Endothelial cell of umbilical vein (primary cell): ENCODE measurements around the gene VAMP2.

Experiments
- CTCF ChIP-seq, 2 donors: IDR thresholded peaks; 1 replicate in 1 of 2; 2 replicates in 1 of 2; pipeline ENCODE4 v1.5.1; 2011; ENCODE audit warnings: low read length in 2 of 2, mild to moderate bottlenecking in 2 of 2, moderate library complexity in 2 of 2, control low read depth in 1 of 2, inconsistent platforms in 1 of 2, low read depth in 1 of 2; ENCODE audit not compliant: insufficient read depth in 1 of 2; ENCODE audit errors: extremely low read depth in 1 of 2
- EZH2 ChIP-seq: IDR thresholded peaks from 2 replicates; pipeline ENCODE4 v1.6.1; 2012; ENCODE audit warnings: borderline replicate concordance, low read depth, mild to moderate bottlenecking, moderate library complexity, low read length, inconsistent platforms; ENCODE audit not compliant: severe bottlenecking
- MAX ChIP-seq: IDR thresholded peaks from 2 replicates; pipeline ENCODE4 v1.6.1; 2011; ENCODE audit not compliant: insufficient read depth, insufficient read length
- MYC ChIP-seq: IDR thresholded peaks from one replicate; pipeline ENCODE4 v1.6.1; 2011; ENCODE audit warnings: mild to moderate bottlenecking, low read depth, low read length
- POLR2A ChIP-seq: IDR thresholded peaks from 2 replicates; pipeline ENCODE4 v1.6.1; 2012; ENCODE audit warnings: low read depth, mild to moderate bottlenecking, control low read depth, low read length
- POLR2AphosphoS5 ChIP-seq: IDR thresholded peaks from 2 replicates; pipeline ENCODE4 v1.6.1; 2012; ENCODE audit warnings: low read depth, mild to moderate bottlenecking, control low read depth, low read length, moderate library complexity; ENCODE audit not compliant: insufficient read depth

- TF ChIP-seq CTCF (IDR thresholded peaks at IDR 0.05; ENCODE audit: extremely low read depth in 1 of 2, insufficient read depth in 1 of 2, low read depth in 1 of 2, low read length in 2 of 2) (no peak), POLR2AphosphoS5 (no peak), EZH2 (no peak), MYC (no peak), POLR2A (no peak), MAX (no peak)
Measured at GRCh38 chr17:8153031-8153451, 9.7 kb downstream of the VAMP2 start.
